NT2/D1 (cell line): ENCODE measurements around the gene STK38L.

ENCODE experiments used
- DNase-seq: peaks from one replicate; pipeline ENCODE4 v3.0.0-alpha.2; 2011; ENCODE audit warnings: low read depth, low spot score
- H3K27me3 ChIP-seq: 2 replicates; pipeline ENCODE4 v1.6.0; 2011; ENCODE audit warnings: mild to moderate bottlenecking; ENCODE audit not compliant: insufficient read length, insufficient read depth
- H3K36me3 ChIP-seq: 2 replicates; pipeline ENCODE4 v1.6.1; 2011; ENCODE audit warnings: mild to moderate bottlenecking, low read length, mixed read lengths; ENCODE audit not compliant: insufficient read depth, insufficient read length
- H3K4me1 ChIP-seq: 2 replicates; pipeline ENCODE4 v1.5.1; 2011; ENCODE audit not compliant: insufficient read depth, insufficient read length
- H3K4me3 ChIP-seq: 2 replicates; pipeline ENCODE4 v1.5.1; 2011; ENCODE audit warnings: low read depth; ENCODE audit not compliant: insufficient read length
- H3K9ac ChIP-seq: 2 replicates; pipeline ENCODE4 v1.6.0; 2011; ENCODE audit warnings: low read depth; ENCODE audit not compliant: insufficient read length
- H3K9me3 ChIP-seq: 2 replicates; pipeline ENCODE4 v1.5.1; 2011; ENCODE audit warnings: mild to moderate bottlenecking, low read length; ENCODE audit not compliant: insufficient read depth
- SUZ12 ChIP-seq: IDR thresholded peaks from 2 replicates; pipeline ENCODE4 v1.6.1; 2011; ENCODE audit not compliant: insufficient read length, insufficient read depth; ENCODE audit errors: extremely low read depth
- YY1 ChIP-seq: IDR thresholded peaks from 2 replicates; pipeline ENCODE4 v1.6.1; 2011; ENCODE audit not compliant: insufficient read length, insufficient read depth
- ZNF274 ChIP-seq: IDR thresholded peaks from 2 replicates; pipeline ENCODE4 v1.6.1; 2011; ENCODE audit warnings: mild to moderate bottlenecking, low read depth, low read length

STK38L gene

DNA sequence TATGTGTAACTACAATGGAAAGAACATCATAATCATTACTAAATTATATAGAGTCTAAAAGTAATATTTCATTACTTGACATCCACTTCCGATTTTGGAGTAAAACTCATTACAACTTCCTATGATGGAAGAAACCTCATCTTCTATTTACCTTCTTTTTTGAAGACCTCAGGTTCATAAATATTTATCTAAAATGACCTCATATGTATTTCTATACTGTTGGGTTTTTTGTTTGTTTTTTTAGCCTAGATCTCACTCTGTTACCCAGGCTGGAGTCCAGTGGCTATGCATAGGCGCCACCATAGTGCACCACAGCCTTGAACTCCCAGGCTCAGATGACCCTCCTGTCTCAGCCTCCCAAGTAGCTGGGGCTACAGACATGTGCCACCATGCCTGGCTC, 48.6 kb downstream of the STK38L start:
- Histone ChIP-seq H3K4me1 (no peaks in the 10 kb centered on the region), H3K9ac (no peak overlapping the region), H3K9me3 (no peaks in the 10 kb centered on the region), H3K27me3 (no peaks in the 10 kb centered on the region), H3K4me3 (no peak overlapping the region), H3K36me3 (peaks cover 2% of the 10 kb centered on the region)
- DNase-seq, result no peak
- TF ChIP-seq YY1 (no peak), ZNF274 (no peak), SUZ12 (no peak)

DNA sequence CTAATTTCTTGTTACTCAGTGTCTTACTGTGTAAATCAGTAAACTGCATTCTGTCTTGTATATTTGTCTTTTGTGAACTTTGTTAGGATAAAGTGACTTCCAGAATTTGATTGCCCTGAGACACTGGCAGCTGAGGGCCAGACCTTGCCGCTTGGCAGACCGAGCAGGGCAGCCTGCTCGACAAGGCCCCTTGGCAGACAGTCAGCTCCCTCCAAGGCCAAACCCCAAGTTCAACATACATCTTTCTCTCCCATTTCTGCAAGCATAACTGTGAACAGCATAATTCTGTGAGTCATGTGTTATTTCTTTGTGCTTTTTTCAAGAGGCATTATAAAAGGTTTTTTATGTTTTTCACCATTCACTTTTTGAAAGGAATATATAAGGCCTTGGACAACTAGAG, 49.4 kb downstream of the STK38L start:
- no peaks in the 10 kb centered on the region for H3K9me3 ChIP-seq
- TF ChIP-seq ZNF274 (no peak), SUZ12 (no peak)

GRCh38 chr12:27296674-27297073, 52.6 kb downstream of the STK38L start:
- H3K4me1 ChIP-seq, result no peaks in the 10 kb centered on the region
- TF ChIP-seq ZNF274 (no peak), SUZ12 (no peak), YY1 (no peak)

More for the DNA sequence above, 49.4 kb downstream of the STK38L start:
- DNase-seq, result no peak
- peaks cover 4% of the 10 kb centered on the region for H3K36me3 ChIP-seq
- no peak overlapping the region for H3K4me3 ChIP-seq
- no peaks in the 10 kb centered on the region for H3K27me3 ChIP-seq
- no peaks in the 10 kb centered on the region for H3K4me1 ChIP-seq
- no peak overlapping the region for H3K9ac ChIP-seq

GRCh38 chr12:27297566-27297965, 53.5 kb downstream of the STK38L start:
- Histone ChIP-seq H3K4me3 (no peak overlapping the region), H3K27me3 (no peaks in the 10 kb centered on the region), H3K36me3 (peaks cover 12% of the 10 kb centered on the region), H3K9ac (no peak overlapping the region), H3K9me3 (no peaks in the 10 kb centered on the region), H3K4me1 (no peaks in the 10 kb centered on the region)
- TF ChIP-seq SUZ12 (no peak), ZNF274 (no peak), YY1 (no peak)
- no peak for DNase-seq

More at GRCh38 chr12:27296674-27297073, 52.6 kb downstream of the STK38L start:
- Histone ChIP-seq H3K9ac (no peak overlapping the region), H3K36me3 (peaks cover 7% of the 10 kb centered on the region), H3K9me3 (no peaks in the 10 kb centered on the region), H3K27me3 (no peaks in the 10 kb centered on the region), H3K4me3 (no peak overlapping the region)
- no peak for DNase-seq

- Histone ChIP-seq H3K9me3 (no peaks in the 10 kb centered on the region), H3K4me1 (no peaks in the 10 kb centered on the region), H3K9ac (no peak overlapping the region), H3K27me3 (no peaks in the 10 kb centered on the region), H3K36me3 (peaks cover 16% of the 10 kb centered on the region), H3K4me3 (no peak overlapping the region)
- DNase-seq, result no peak
- TF ChIP-seq ZNF274, result no peak
- no peak for TF ChIP-seq YY1
- TF ChIP-seq SUZ12, result no peak
Measured at GRCh38 chr12:27299102-27299501, 55.0 kb downstream of the STK38L start.

- Histone ChIP-seq H3K9ac (no peak overlapping the region), H3K9me3 (no peaks in the 10 kb centered on the region), H3K4me1 (no peaks in the 10 kb centered on the region), H3K27me3 (no peaks in the 10 kb centered on the region), H3K36me3 (peaks cover 16% of the 10 kb centered on the region), H3K4me3 (no peak overlapping the region)
- TF ChIP-seq YY1 (no peak), SUZ12 (no peak), ZNF274 (no peak)
- DNase-seq, result no peak
Measured at GRCh38 chr12:27300226-27300625, 56.1 kb downstream of the STK38L start.

DNA sequence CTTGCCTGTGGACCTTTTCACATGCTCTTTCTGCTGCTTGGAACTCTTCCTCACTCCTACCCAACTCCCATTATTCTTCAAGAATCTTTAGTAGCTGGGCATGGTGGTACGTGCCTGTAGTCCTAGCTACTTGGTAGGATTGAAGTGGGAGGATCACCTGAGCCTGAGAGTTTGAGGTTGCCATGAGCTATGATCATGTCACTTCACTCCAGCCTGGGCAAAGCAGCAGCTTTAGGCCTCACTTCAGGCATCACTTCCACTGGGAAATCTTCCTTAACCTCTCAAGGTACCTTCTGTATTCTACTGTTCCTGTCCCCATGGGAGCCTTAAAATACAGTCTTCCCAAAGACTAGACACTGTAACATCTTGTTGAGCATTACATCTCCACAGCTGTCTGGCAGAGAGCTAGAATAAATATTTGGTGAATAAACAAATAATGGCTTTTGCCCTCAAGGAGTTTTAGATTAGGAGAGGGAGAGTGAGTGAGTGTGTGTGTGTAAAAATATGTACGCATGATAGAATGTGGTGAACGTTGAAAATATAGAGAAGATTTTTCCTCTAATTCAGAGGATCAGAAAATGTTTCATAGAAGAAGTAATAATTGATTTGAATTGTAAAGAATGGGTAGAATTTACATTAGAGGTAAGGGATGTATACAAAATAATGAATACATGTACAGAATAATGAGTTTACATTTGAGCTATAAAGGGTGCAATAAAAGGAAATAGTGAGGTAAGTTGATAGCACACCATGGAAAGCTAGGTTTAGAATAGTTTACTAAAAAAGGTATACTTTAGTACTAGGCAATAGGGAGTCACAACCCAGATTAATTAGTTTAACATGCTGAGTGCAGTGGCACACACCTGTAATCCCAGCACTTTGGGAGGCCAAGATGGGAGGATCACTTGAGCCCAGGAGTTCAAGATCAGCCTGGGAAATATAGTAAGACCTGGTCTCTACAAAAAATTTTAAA, 59.3 kb downstream of the STK38L start:
- DNase-seq, result no peak
- no peak overlapping the region for H3K9ac ChIP-seq

More for the DNA sequence above, 59.3 kb downstream of the STK38L start:
- Histone ChIP-seq H3K36me3 (peaks cover 17% of the 10 kb centered on the region), H3K4me3 (no peak overlapping the region), H3K27me3 (no peaks in the 10 kb centered on the region), H3K4me1 (no peaks in the 10 kb centered on the region), H3K9me3 (no peaks in the 10 kb centered on the region)
- TF ChIP-seq ZNF274 (no peak), SUZ12 (no peak), YY1 (no peak)
